ENCODE measurements around the gene FYN. TPM values are rescaled to one million over a fixed set of nuclear protein-coding genes. Genes with fewer than 3 reads are reported as not detected.

The FYN gene
- total RNA-seq, 1 donor from 2014 or later, result 121 TPM

- Mint-ChIP-seq H3K4me3 (ENCODE audit: unreplicated experiment) (peak overlapping the region; percentile 38), H3K4me1 (ENCODE audit: unreplicated experiment) (peaks cover 93% of the 10 kb centered on the region), H3K9me3 (ENCODE audit: unreplicated experiment) (no peaks in the 10 kb centered on the region), H3K36me3 (ENCODE audit: unreplicated experiment) (no peaks in the 10 kb centered on the region), H3K27ac (ENCODE audit: unreplicated experiment) (peak overlapping the region; percentile 77), H3K27me3 (ENCODE audit: unreplicated experiment) (no peaks in the 10 kb centered on the region)
- TF ChIP-seq, protein P1, sequence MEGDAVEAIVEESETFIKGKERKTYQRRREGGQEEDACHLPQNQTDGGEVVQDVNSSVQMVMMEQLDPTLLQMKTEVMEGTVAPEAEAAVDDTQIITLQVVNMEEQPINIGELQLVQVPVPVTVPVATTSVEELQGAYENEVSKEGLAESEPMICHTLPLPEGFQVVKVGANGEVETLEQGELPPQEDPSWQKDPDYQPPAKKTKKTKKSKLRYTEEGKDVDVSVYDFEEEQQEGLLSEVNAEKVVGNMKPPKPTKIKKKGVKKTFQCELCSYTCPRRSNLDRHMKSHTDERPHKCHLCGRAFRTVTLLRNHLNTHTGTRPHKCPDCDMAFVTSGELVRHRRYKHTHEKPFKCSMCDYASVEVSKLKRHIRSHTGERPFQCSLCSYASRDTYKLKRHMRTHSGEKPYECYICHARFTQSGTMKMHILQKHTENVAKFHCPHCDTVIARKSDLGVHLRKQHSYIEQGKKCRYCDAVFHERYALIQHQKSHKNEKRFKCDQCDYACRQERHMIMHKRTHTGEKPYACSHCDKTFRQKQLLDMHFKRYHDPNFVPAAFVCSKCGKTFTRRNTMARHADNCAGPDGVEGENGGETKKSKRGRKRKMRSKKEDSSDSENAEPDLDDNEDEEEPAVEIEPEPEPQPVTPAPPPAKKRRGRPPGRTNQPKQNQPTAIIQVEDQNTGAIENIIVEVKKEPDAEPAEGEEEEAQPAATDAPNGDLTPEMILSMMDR (IDR thresholded peaks at IDR 0.05), result no peak
- no peak for DNase-seq (ENCODE audit: extremely low spot score, unreplicated experiment)
These were observed 113.1 kb downstream of the FYN start for GRCh38 chr6:111759836-111760785.

GRCh38 chr6:111759331-111759835 is 113.9 kb downstream of the FYN start:
- no peak overlapping the region for H3K4me3 Mint-ChIP-seq (ENCODE audit: unreplicated experiment)
- H3K9me3 Mint-ChIP-seq (ENCODE audit: unreplicated experiment), result no peaks in the 10 kb centered on the region
- no peaks in the 10 kb centered on the region for H3K27me3 Mint-ChIP-seq (ENCODE audit: unreplicated experiment)
- H3K27ac Mint-ChIP-seq (ENCODE audit: unreplicated experiment), result peak overlapping the region; percentile 77
- no peak for DNase-seq (ENCODE audit: extremely low spot score, unreplicated experiment)
- H3K4me1 Mint-ChIP-seq (ENCODE audit: unreplicated experiment), result peaks cover 86% of the 10 kb centered on the region
- TF ChIP-seq, protein P1 (IDR thresholded peaks at IDR 0.05), result no peak
- H3K36me3 Mint-ChIP-seq (ENCODE audit: unreplicated experiment), result no peaks in the 10 kb centered on the region

DNA sequence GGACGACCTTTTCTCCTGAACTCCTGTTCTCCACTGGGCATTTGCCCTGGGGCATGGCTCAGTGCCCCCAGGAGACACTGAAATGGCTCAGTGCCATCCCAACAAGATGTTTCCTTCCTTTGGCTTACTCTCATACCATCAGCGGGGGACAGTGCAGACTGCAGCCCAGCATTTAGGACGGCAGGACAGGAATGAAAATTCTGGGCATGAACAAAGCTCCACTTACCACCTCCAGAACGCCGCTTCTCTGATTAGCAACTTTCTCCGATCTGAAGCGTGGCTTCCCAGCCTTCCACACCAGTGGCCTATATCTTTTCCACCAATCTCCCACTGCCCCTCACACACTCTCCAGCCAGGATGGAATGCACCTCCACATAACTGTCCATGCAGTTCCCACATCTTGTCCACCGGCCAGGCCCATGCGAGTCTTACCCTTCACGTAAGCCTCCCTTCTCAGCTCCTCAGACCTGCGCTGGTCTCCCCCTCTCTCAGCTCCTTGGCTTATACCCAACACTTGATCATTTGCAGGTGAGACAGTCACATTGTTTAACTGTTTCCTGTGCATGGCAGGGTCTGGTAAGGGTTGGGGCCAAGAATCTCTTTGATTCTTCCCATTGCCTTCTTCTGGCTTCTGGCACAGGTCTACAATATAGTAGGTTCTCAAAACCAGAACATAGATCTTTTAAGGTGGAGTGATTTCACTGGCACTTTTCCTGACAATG is 114.5 kb downstream of the FYN start:
- Mint-ChIP-seq H3K27ac (ENCODE audit: unreplicated experiment) (peak overlapping the region; percentile 77), H3K9me3 (ENCODE audit: unreplicated experiment) (no peaks in the 10 kb centered on the region), H3K27me3 (ENCODE audit: unreplicated experiment) (no peaks in the 10 kb centered on the region), H3K36me3 (ENCODE audit: unreplicated experiment) (peaks cover 2% of the 10 kb centered on the region), H3K4me3 (ENCODE audit: unreplicated experiment) (no peak overlapping the region), H3K4me1 (ENCODE audit: unreplicated experiment) (peaks cover 80% of the 10 kb centered on the region)
- DNase-seq (ENCODE audit: extremely low spot score, unreplicated experiment), result no peak
- TF ChIP-seq, protein P1 (IDR thresholded peaks at IDR 0.05), result no peak

DNA sequence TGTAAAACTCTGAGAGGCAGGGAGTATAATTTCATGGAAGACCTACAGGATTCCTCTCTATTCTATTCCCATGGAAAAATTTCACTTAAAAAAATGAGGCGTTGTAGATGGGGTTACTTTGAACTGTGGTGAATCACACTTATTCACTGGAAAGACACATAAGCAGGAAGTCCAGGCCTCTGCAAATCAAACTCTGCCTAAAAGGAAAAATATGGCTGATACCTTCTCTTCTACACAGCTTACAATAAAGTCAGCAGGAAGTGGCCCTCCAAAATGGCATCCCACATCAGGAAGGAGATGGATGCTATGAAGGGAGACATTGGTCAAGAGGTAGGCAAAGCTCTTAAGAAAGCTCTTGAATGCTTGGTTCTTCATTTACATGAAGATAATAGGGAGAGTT is 115.9 kb downstream of the FYN start:
- H3K27me3 Mint-ChIP-seq (ENCODE audit: unreplicated experiment), result no peaks in the 10 kb centered on the region
- H3K4me3 Mint-ChIP-seq (ENCODE audit: unreplicated experiment), result no peak overlapping the region
- TF ChIP-seq, protein P1 (IDR thresholded peaks at IDR 0.05), result no peak
- peak overlapping the region; percentile 64 for H3K27ac Mint-ChIP-seq (ENCODE audit: unreplicated experiment)
- peaks cover 6% of the 10 kb centered on the region for H3K36me3 Mint-ChIP-seq (ENCODE audit: unreplicated experiment)
- no peak for DNase-seq (ENCODE audit: extremely low spot score, unreplicated experiment)
- H3K9me3 Mint-ChIP-seq (ENCODE audit: unreplicated experiment), result no peaks in the 10 kb centered on the region
- H3K4me1 Mint-ChIP-seq (ENCODE audit: unreplicated experiment), result peaks cover 66% of the 10 kb centered on the region

DNA sequence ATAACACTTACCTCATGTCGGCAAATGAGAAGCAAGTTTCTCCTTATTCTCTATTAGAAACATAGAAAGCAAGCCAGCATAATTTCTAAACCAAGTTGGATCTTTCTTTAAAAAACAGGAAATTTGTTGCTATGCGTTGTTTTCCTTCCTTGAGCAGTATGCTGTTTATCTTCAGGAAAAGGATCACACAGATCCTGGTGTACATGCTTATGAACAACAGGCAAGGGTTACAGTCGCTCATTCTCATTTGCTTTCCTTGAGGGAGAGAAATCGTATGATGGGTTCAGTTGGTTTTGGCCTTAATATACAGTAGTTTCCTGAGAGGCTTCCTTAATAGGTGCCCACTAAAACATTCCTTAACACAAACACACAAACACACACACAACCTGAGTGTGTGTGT is 118.8 kb downstream of the FYN start:
- Mint-ChIP-seq H3K4me3 (ENCODE audit: unreplicated experiment) (no peak overlapping the region), H3K36me3 (ENCODE audit: unreplicated experiment) (peaks cover 11% of the 10 kb centered on the region), H3K4me1 (ENCODE audit: unreplicated experiment) (peaks cover 47% of the 10 kb centered on the region), H3K27me3 (ENCODE audit: unreplicated experiment) (no peaks in the 10 kb centered on the region), H3K27ac (ENCODE audit: unreplicated experiment) (no peak overlapping the region), H3K9me3 (ENCODE audit: unreplicated experiment) (peaks cover 4% of the 10 kb centered on the region)
- TF ChIP-seq, protein P1 (IDR thresholded peaks at IDR 0.05), result no peak
- DNase-seq (ENCODE audit: extremely low spot score, unreplicated experiment), result no peak
